Mucosa of rectum (tissue), 2 donors: Measurements from ENCODE around the gene VDAC1.

Source experiments
- H3K27ac ChIP-seq, 2 donors: one replicate each; pipeline ENCODE4 v1.7.0; 2013; ENCODE audit warnings: inconsistent platforms in 2 of 2, low read depth in 2 of 2, low read length in 2 of 2
- H3K27me3 ChIP-seq, 2 donors: one replicate each; pipeline ENCODE4 v1.7.0; 2013; ENCODE audit warnings: low read length in 2 of 2; ENCODE audit not compliant: control insufficient read depth in 2 of 2, insufficient read depth in 2 of 2
- H3K36me3 ChIP-seq, 2 donors: one replicate each; pipeline ENCODE4 v1.7.0; 2013; ENCODE audit warnings: low read length in 2 of 2; ENCODE audit not compliant: control insufficient read depth in 2 of 2, insufficient read depth in 2 of 2
- H3K4me1 ChIP-seq, 2 donors: one replicate each; pipeline ENCODE4 v1.7.0; 2013; ENCODE audit warnings: low read length in 2 of 2, mild to moderate bottlenecking in 1 of 2; ENCODE audit not compliant: control insufficient read depth in 2 of 2, insufficient read depth in 2 of 2
- H3K4me3 ChIP-seq, 2 donors: one replicate each; pipeline ENCODE4 v1.7.0; 2013; ENCODE audit warnings: low read length in 2 of 2
- H3K9ac ChIP-seq, 2 donors: one replicate each; pipeline ENCODE4 v1.7.0; 2013; ENCODE audit warnings: low read length in 2 of 2, low read depth in 1 of 2, mild to moderate bottlenecking in 1 of 2
- H3K9me3 ChIP-seq, 2 donors: one replicate each; pipeline ENCODE4 v1.7.0; 2013; ENCODE audit warnings: low read length in 2 of 2; ENCODE audit not compliant: control insufficient read depth in 2 of 2
- donor health status: healthy.
- donor health status: Normal muscosa, but diverticular disease.

Gene VDAC1

GRCh38 chr5:133925866-133926488 lies 78.8 kb downstream of the VDAC1 start:
- Histone ChIP-seq H3K27ac (no peak overlapping the region), H3K36me3 (no peaks in the 10 kb centered on the region), H3K4me3 (no peak overlapping the region), H3K27me3 (no peaks in the 10 kb centered on the region), H3K9ac (no peak overlapping the region), H3K4me1 (peaks cover 4% of the 10 kb centered on the region in 2 donors), H3K9me3 (no peaks in the 10 kb centered on the region)

GRCh38 chr5:133925269-133925668 lies 79.5 kb downstream of the VDAC1 start:
- peaks cover 4% of the 10 kb centered on the region in 2 donors for H3K4me1 ChIP-seq
- no peak overlapping the region for H3K4me3 ChIP-seq
- no peaks in the 10 kb centered on the region for H3K9me3 ChIP-seq
- H3K9ac ChIP-seq = no peak overlapping the region
- H3K27ac ChIP-seq = no peak overlapping the region
- H3K36me3 ChIP-seq = no peaks in the 10 kb centered on the region
- H3K27me3 ChIP-seq = no peaks in the 10 kb centered on the region

- no peak overlapping the region for H3K9ac ChIP-seq
- H3K4me3 ChIP-seq = no peak overlapping the region
These were observed 80.4 kb downstream of the VDAC1 start for GRCh38 chr5:133924221-133924920.

GRCh38 chr5:133921979-133922378 lies 82.8 kb downstream of the VDAC1 start:
- Histone ChIP-seq H3K27me3 (no peaks in the 10 kb centered on the region), H3K4me3 (no peak overlapping the region), H3K27ac (no peak overlapping the region), H3K9ac (no peak overlapping the region), H3K36me3 (no peaks in the 10 kb centered on the region), H3K9me3 (no peaks in the 10 kb centered on the region), H3K4me1 (peaks cover 0 to 2% of the 10 kb centered on the region in 2 donors)

More at GRCh38 chr5:133924221-133924920, 80.4 kb downstream of the VDAC1 start:
- Histone ChIP-seq H3K4me1 (peaks cover 4% of the 10 kb centered on the region in 2 donors), H3K27ac (no peak overlapping the region), H3K36me3 (no peaks in the 10 kb centered on the region), H3K9me3 (no peaks in the 10 kb centered on the region), H3K27me3 (no peaks in the 10 kb centered on the region)
